Right atrium auricular region (tissue), 2 donors: ENCODE data around the gene EEA1. TPM values are rescaled to one million over a fixed set of nuclear protein-coding genes. Genes with fewer than 3 reads are reported as not detected.

Experiments
- DNase-seq: peaks from one replicate; pipeline ENCODE4 v3.0.0-alpha.2; 2019; ENCODE audit warnings: low spot score
- H3K27ac ChIP-seq, 2 donors: fragments of 200-600 bp; sonication (generic); 1 replicate in 1 of 2; 2 replicates in 1 of 2; pipeline ENCODE4 v1.5.1; 2016 to 2019
- H3K27me3 ChIP-seq, 2 donors: fragments of 200-600 bp; sonication (generic); one replicate each; pipeline versions ENCODE4 v1.5.1 to v1.6.0; 2017 to 2019
- H3K36me3 ChIP-seq: fragments of 200-600 bp; sonication (generic); one replicate; pipeline ENCODE4 v1.5.1; 2016
- H3K4me1 ChIP-seq, 2 donors: fragments of 200-600 bp; sonication (generic); one replicate each; pipeline versions ENCODE4 v1.5.1 to v1.6.0; 2017 to 2019
- H3K4me3 ChIP-seq, 2 donors: fragments of 200-600 bp; sonication (generic); 1 replicate in 1 of 2; 2 replicates in 1 of 2; pipeline ENCODE4 v1.5.1; 2017 to 2019; ENCODE audit warnings: mild to moderate bottlenecking in 1 of 2, moderate library complexity in 1 of 2
- H3K9me3 ChIP-seq, 2 donors: fragments of 200-600 bp; sonication (generic); one replicate each; pipeline ENCODE4 v1.5.1; 2019
- CTCF ChIP-seq, 2 donors: fragments of 200-600 bp; sonication (generic); IDR thresholded peaks; one replicate each; pipeline ENCODE4 v1.5.1; 2019; ENCODE audit warnings: antibody characterized with exemption in 2 of 2
- total RNA-seq, 2 donors: library from RNA; depleted of rRNA; stranded (reverse); fragments of >200 nt; gene quantifications; one replicate each; pipeline ENCODE4 v1.1.0, GENCODE V29; 2016

EEA1 gene
- total RNA-seq, 2 donors from 2014 or later, result 15.3 to 16.2 TPM

GRCh38 chr12:92952394-92952793 lies 23.3 kb upstream of the EEA1 start:
- Histone ChIP-seq H3K27ac (no peak overlapping the region), H3K36me3 (no peaks in the 10 kb centered on the region), H3K9me3 (peaks cover 0 to 12% of the 10 kb centered on the region in 2 donors), H3K4me1 (no peaks in the 10 kb centered on the region), H3K4me3 (no peak overlapping the region), H3K27me3 (no peaks in the 10 kb centered on the region)
- no peak for DNase-seq
- no peak for TF ChIP-seq CTCF (IDR thresholded peaks at IDR 0.05)

DNA sequence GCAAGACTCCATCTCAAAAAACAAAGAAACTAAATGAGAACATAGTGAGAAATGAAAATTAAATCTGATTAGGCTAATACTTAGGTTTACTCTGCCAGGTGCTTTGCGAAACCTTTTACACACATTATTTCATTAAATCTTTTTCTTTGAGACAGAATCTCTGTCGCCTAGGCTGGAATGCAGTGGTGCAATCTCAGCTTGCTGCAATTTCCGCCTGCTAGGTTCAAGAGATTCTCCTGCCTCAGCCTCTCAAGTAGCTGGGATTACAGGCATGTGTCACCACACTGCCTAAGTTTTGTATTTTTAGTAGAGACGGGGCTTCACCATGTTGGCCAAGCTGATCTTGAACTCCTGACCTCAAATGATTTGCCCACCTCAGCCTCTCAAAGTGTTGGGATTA lies 21.9 kb upstream of the EEA1 start:
- H3K27ac ChIP-seq, result no peak overlapping the region
- no peaks in the 10 kb centered on the region for H3K27me3 ChIP-seq
- DNase-seq, result no peak
- H3K36me3 ChIP-seq, result no peaks in the 10 kb centered on the region
- H3K4me3 ChIP-seq, result no peak overlapping the region
- H3K9me3 ChIP-seq, result peaks cover 0 to 12% of the 10 kb centered on the region in 2 donors
- no peak for TF ChIP-seq CTCF (IDR thresholded peaks at IDR 0.05)
- no peaks in the 10 kb centered on the region for H3K4me1 ChIP-seq

- DNase-seq, result no peak
- no peak overlapping the region for H3K4me3 ChIP-seq
- no peaks in the 10 kb centered on the region for H3K36me3 ChIP-seq
- no peaks in the 10 kb centered on the region for H3K4me1 ChIP-seq
- H3K27ac ChIP-seq, result no peak overlapping the region
- H3K27me3 ChIP-seq, result no peaks in the 10 kb centered on the region
- no peak for TF ChIP-seq CTCF (IDR thresholded peaks at IDR 0.05)
- peaks cover 0 to 12% of the 10 kb centered on the region in 2 donors for H3K9me3 ChIP-seq
Observed at GRCh38 chr12:92950011-92950410, 20.9 kb upstream of the EEA1 start.

DNA sequence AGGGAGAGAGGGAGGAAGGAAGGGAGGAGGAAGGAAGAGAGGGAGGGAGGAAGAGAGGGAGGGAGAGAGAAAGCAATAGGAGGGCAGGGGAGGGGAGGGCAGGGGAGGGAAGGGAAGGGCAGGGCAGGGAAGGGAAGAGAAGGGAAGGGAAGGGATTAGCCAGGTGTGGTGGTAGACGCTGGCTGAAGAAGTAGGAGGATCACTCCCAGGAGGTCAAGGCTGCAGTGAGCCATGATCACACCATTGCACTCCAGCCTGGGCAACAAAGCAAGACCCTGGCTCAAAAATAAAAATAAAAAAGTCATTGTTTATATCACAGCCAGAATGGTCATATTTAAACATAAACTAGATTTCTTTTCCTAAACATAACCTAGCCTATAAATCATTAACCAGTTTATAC lies 20.4 kb upstream of the EEA1 start:
- no peak for DNase-seq
- no peak overlapping the region for H3K4me3 ChIP-seq

DNA sequence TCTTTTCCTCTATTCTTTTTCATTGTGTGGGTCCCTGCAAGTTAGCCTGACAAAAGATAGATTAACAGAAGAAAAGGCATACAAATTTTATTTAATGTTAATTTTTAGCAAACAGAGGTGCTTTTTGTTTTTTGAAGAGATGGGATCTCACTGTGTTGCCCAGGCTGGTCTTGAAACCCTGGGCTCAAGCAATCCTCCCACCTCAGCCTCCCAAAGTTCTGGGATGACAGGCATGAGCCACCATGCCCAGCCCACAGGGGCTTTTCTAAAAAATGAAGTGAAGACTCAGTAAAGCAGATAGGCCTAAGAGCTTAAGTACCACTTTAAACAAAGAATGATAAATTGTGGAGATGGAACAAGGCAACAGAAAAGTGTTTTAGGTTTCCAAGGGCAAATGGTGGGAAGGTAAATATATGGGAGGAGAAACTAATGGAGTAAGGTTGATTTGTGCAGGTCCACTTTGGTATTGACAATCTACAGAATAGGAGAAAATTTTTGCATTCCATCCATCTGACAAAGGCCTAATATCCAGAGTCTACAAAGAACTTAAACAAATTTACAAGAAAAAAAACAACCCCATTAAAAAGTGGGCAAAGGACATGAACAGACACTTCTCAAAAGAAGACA lies 18.6 kb upstream of the EEA1 start:
- DNase-seq, result no peak
- Histone ChIP-seq H3K4me3 (no peak overlapping the region), H3K27me3 (no peaks in the 10 kb centered on the region), H3K4me1 (no peaks in the 10 kb centered on the region), H3K9me3 (no peaks in the 10 kb centered on the region), H3K36me3 (no peaks in the 10 kb centered on the region), H3K27ac (no peak overlapping the region)
- no peak for TF ChIP-seq CTCF (IDR thresholded peaks at IDR 0.05)

More for the DNA sequence above, 20.4 kb upstream of the EEA1 start:
- Histone ChIP-seq H3K4me1 (no peaks in the 10 kb centered on the region), H3K27ac (no peak overlapping the region), H3K36me3 (no peaks in the 10 kb centered on the region), H3K27me3 (no peaks in the 10 kb centered on the region), H3K9me3 (peaks cover 0 to 12% of the 10 kb centered on the region in 2 donors)
- TF ChIP-seq CTCF (IDR thresholded peaks at IDR 0.05), result no peak

DNA sequence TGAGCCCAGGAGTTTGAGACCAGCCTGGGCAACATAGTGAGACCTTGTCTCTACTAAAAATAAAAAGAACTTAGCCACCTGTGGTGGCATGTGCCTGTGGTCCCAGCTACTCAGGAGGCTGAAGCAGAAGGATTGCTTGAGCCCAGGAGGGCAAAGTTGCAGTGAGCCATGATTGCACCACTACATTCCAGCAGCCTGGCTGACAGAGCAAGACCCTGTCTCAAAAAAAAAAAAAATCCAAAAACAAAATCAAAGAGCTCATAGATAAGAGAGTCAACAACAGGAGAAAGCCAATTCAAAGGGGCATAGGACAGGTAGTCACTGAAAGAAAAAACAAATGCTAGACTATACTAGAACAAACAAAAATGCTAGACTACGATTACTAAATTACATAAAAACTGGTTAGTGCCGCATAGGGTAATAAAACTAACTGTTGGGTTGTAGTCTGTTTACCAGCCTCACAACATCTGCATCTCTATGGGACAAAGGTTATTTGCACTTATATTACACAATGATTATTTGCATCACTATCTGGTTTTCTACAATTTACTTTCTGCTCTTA lies 16.6 kb upstream of the EEA1 start:
- Histone ChIP-seq H3K27ac (no peak overlapping the region), H3K27me3 (no peaks in the 10 kb centered on the region), H3K4me1 (no peaks in the 10 kb centered on the region), H3K9me3 (no peaks in the 10 kb centered on the region), H3K4me3 (no peak overlapping the region), H3K36me3 (no peaks in the 10 kb centered on the region)
- no peak for TF ChIP-seq CTCF (IDR thresholded peaks at IDR 0.05)
- no peak for DNase-seq
